HepG2 (cell line): ENCODE measurements around the gene NCOA7. TPM values are rescaled to one million over a fixed set of nuclear protein-coding genes. Genes with fewer than 3 reads are reported as not detected.

Experiments used
- ARHGAP35 ChIP-seq: sonication (generic); formaldehyde crosslinking; IDR thresholded peaks from 2 replicates; pipeline ENCODE4 v1.9.0; 2022; ENCODE audit warnings: mild to moderate bottlenecking, inconsistent platforms, moderate library complexity, missing genetic modification reagents, borderline replicate concordance
- ARNT2 ChIP-seq: sonication (generic); formaldehyde crosslinking; IDR thresholded peaks from 2 replicates; pipeline ENCODE4 v1.8.0; 2022; ENCODE audit warnings: mild to moderate bottlenecking, low read depth, missing genetic modification reagents, moderate library complexity
- BHLHE40 ChIP-seq: IDR thresholded peaks from 2 replicates; pipeline ENCODE4 v1.6.1; 2011; ENCODE audit warnings: low read length, improper control_type of control experiment
- ELF1 ChIP-seq: sonication (generic); formaldehyde crosslinking; IDR thresholded peaks from 2 replicates; pipeline ENCODE4 v1.4.0; 2020; ENCODE audit warnings: missing genetic modification reagents
- GTF3A ChIP-seq: sonication (generic); formaldehyde crosslinking; conservative IDR thresholded peaks from 2 replicates; pipeline ENCODE4 v1.4.0; 2020; ENCODE audit warnings: mild to moderate bottlenecking, missing genetic modification reagents
- HES4 ChIP-seq: sonication (generic); formaldehyde crosslinking; IDR thresholded peaks from 2 replicates; pipeline ENCODE4 v1.9.0; 2021; ENCODE audit warnings: mild to moderate bottlenecking, missing genetic modification reagents, borderline replicate concordance
- NFAT5 ChIP-seq: sonication (generic); formaldehyde crosslinking; IDR thresholded peaks from 2 replicates; pipeline ENCODE4 v1.4.0; 2020; ENCODE audit warnings: missing genetic modification reagents
- NRL ChIP-seq: sonication (generic); formaldehyde crosslinking; IDR thresholded peaks from 2 replicates; pipeline ENCODE4 v1.5.0; 2020; ENCODE audit warnings: missing genetic modification reagents, mild to moderate bottlenecking, moderate library complexity, borderline replicate concordance
- RXRB ChIP-seq: IDR thresholded peaks from 2 replicates; pipeline ENCODE4 v1.6.1; 2016; ENCODE audit warnings: borderline replicate concordance, missing genetic modification reagents, missing compliant biosample characterization
- ZNF160 ChIP-seq: sonication (generic); formaldehyde crosslinking; IDR thresholded peaks from 2 replicates; pipeline ENCODE4 v1.8.0; 2022; ENCODE audit warnings: mild to moderate bottlenecking, inconsistent platforms, missing genetic modification reagents
- ZNF18 ChIP-seq: sonication (generic); formaldehyde crosslinking; IDR thresholded peaks from 2 replicates; pipeline ENCODE4 v1.8.0; 2022; ENCODE audit warnings: mild to moderate bottlenecking, missing genetic modification reagents; ENCODE audit not compliant: insufficient replicate concordance
- ZNF24 ChIP-seq: fragments of 450-650 bp; IDR thresholded peaks from 2 replicates; pipeline ENCODE4 v1.6.1; 2017; ENCODE audit warnings: antibody characterized with exemption, mild to moderate bottlenecking
- ZNF343 ChIP-seq: sonication (generic); formaldehyde crosslinking; IDR thresholded peaks from 2 replicates; pipeline ENCODE4 v1.4.0; 2020; ENCODE audit warnings: mild to moderate bottlenecking, missing genetic modification reagents
- ZNF367 ChIP-seq: sonication (generic); formaldehyde crosslinking; IDR thresholded peaks from 2 replicates; pipeline ENCODE4 v1.4.0; 2020; ENCODE audit warnings: missing genetic modification reagents, borderline replicate concordance
- ZNF501 ChIP-seq: sonication (generic); formaldehyde crosslinking; IDR thresholded peaks from 2 replicates; pipeline ENCODE4 v1.5.1; 2020; ENCODE audit warnings: mild to moderate bottlenecking, moderate library complexity, missing genetic modification reagents
- ZNF597 ChIP-seq: sonication (generic); formaldehyde crosslinking; IDR thresholded peaks from 2 replicates; pipeline ENCODE4 v1.5.0; 2020; ENCODE audit warnings: missing genetic modification reagents
- ZNF724P ChIP-seq: sonication (generic); formaldehyde crosslinking; IDR thresholded peaks from 2 replicates; pipeline ENCODE4 v1.8.0; 2022; ENCODE audit warnings: missing genetic modification reagents, borderline replicate concordance
- ZNF878 ChIP-seq: sonication (generic); formaldehyde crosslinking; IDR thresholded peaks from 2 replicates; pipeline ENCODE4 v1.8.1; 2023; ENCODE audit warnings: mild to moderate bottlenecking, missing genetic modification reagents, moderate library complexity
- ZSCAN20 ChIP-seq: sonication (generic); formaldehyde crosslinking; IDR thresholded peaks from 2 replicates; pipeline ENCODE4 v1.4.0; 2020; ENCODE audit warnings: missing genetic modification reagents, mild to moderate bottlenecking, borderline replicate concordance
- polyA plus RNA-seq, 8 experiments: library from polyadenylated mRNA; depleted of rRNA in 3 of 8; stranded (reverse) in 7 of 8; unstranded in 1 of 8; fragments of >200 nt; fragmentation: Illumina TruSeq in 4 of 8; extraction: Trizol in 4 of 8; gene quantifications; 2 replicates each; pipeline versions ENCODE4 v1.2.1 to v1.2.3, GENCODE V29; 2011 to 2016; ENCODE audit warnings: low read depth in 4 of 8, missing spikeins in 1 of 8, mixed read lengths in 1 of 8; ENCODE audit not compliant: insufficient read depth in 1 of 8
- total RNA-seq, 5 experiments: library from RNA; depleted of rRNA; stranded (reverse); fragments of >200 nt; fragmentation: Illumina TruSeq; extraction: Trizol; gene quantifications; 2 replicates each; pipeline ENCODE4 v1.2.3, GENCODE V29; 2016; ENCODE audit warnings: low read depth in 1 of 5
- TF ChIP-seq, protein P1 (sequence below): sonication (generic); formaldehyde crosslinking; conservative IDR thresholded peaks from 2 replicates; pipeline ENCODE4 v1.4.0; 2020; ENCODE audit warnings: missing genetic modification reagents

Gene NCOA7
- total and polyA plus RNA-seq, 2 of the 13 experiments (the other 11 are each of a cell fraction or from before 2014, with no cell fraction given): 13.6 to 20.8 TPM

DNA sequence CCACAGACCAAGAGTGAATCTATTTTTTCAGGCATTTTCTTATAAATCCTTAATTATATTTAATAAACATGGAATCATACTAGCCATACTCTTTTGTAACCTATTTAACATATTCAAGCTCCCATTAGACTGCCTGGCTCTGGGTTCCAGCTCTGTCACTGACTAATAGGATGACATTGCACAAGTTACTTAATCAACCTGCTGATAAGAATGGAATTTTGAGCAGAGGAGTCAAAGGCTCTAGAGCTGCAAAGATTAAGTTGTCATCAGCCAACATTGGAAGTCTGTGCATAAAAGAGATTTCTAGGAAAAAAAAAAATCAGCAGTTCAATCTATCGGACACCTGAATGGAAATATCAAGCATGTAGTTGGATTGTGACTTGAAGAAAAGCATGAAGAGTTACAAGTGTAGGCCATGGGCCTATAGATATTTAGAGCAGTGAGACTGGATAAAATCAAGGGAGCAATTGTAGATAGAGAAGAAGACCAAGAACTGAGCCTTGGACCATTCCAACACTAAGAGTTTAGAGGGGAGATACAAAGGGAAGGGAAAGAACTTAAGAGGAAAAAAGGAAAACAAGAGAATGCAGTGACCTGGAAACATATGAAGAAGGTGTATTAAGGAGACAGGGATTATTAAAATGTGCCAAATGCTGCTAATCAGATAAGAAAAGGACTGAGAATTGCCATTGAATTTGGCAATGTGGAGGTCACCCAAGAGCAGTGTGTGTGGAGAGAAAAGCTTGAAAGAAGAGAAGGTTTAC is 154.8 kb downstream of the NCOA7 start (continued):
- TF ChIP-seq ZNF597 (CRISPR knock-in tag) (no peak), ARNT2 (no peak), ZNF160 (no peak), NFAT5 (CRISPR knock-in tag) (no peak), ELF1 (CRISPR knock-in tag) (no peak), GTF3A (no peak), ZNF724P (no peak), ZNF501 (no peak), ARHGAP35 (CRISPR knock-in tag) (no peak), ZNF367 (CRISPR knock-in tag) (no peak), BHLHE40 (no peak), NRL (CRISPR knock-in tag) (no peak), RXRB (CRISPR knock-in tag) (peak; percentile 13; the same call in 1 of the 2 replicates), ZNF18 (CRISPR knock-in tag) (no peak), ZNF343 (no peak), HES4 (CRISPR knock-in tag) (no peak), ZNF878 (CRISPR knock-in tag) (no peak), ZNF24 (no peak), ZSCAN20 (no peak)
- TF ChIP-seq, protein P1, sequence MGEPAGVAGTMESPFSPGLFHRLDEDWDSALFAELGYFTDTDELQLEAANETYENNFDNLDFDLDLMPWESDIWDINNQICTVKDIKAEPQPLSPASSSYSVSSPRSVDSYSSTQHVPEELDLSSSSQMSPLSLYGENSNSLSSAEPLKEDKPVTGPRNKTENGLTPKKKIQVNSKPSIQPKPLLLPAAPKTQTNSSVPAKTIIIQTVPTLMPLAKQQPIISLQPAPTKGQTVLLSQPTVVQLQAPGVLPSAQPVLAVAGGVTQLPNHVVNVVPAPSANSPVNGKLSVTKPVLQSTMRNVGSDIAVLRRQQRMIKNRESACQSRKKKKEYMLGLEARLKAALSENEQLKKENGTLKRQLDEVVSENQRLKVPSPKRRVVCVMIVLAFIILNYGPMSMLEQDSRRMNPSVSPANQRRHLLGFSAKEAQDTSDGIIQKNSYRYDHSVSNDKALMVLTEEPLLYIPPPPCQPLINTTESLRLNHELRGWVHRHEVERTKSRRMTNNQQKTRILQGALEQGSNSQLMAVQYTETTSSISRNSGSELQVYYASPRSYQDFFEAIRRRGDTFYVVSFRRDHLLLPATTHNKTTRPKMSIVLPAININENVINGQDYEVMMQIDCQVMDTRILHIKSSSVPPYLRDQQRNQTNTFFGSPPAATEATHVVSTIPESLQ (CRISPR knock-in tag): no peak
